Left renal cortex interstitium (tissue), 4 donors: ENCODE measurements around the gene ZGPAT. TPM values are rescaled to one million over a fixed set of nuclear protein-coding genes. Genes with fewer than 3 reads are reported as not detected.

Source experiments
- DNase-seq, 4 donors: peaks; one replicate each; pipeline ENCODE4 v3.0.0-alpha.2; 2013; ENCODE audit warnings: low read depth in 4 of 4, low spot score in 2 of 4, missing footprints in 1 of 4
- polyA plus RNA-seq, 4 donors: library from polyadenylated mRNA; unstranded; fragments of 120-200 nt; gene quantifications; one replicate each; pipeline ENCODE4 v1.2.1, GENCODE V29; 2013; ENCODE audit not compliant: insufficient read length in 4 of 4

Gene ZGPAT
- polyA plus RNA-seq, 4 donors = 15.1 to 27.6 (median 23.7) TPM

DNA sequence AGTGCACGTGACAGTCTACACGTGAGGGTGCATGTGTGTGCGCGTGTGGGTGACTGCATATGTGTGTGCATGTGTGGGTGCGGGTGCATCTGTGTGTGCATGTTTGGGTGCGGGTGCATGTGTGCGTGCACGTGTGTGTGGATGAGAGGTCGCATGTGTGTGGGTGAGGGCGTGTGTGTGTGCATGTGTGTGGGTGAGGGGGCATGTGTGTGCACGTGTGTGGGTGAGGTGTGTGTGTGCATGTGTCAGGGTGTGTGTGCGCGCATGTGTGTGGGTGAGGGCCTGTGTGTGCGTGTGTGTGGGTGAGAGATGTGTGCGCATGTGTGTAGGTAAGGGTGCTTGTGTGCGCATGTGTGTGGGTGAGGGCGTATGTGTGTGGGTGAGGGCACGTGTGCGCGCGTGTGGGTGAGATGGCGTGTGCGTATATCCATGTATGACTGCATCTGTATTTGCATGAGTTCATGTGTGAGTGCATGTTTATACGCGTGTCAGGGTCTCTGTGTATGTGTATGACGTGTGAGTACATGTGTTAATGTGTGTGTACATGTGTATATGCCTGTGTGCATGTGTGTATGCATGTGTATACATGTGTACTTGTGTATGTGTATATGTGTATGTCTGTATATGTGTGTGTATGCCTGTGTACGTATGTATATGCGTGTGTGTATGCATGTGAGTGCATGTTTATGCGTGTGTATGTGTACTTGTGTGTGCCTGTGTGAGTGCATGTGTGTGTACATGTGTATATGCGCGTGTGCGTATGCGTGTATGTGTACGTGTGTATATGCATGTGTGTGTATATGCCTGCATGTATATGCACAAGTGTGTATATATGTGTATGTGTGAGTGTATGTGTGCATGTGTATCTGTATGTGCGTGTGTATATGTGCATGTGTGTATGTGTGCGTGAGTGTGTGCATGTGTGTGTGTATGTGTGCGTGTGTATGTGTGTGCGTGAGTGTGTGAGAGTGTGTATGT, 24.6 kb downstream of the ZGPAT start:
- DNase-seq = no peak

DNA sequence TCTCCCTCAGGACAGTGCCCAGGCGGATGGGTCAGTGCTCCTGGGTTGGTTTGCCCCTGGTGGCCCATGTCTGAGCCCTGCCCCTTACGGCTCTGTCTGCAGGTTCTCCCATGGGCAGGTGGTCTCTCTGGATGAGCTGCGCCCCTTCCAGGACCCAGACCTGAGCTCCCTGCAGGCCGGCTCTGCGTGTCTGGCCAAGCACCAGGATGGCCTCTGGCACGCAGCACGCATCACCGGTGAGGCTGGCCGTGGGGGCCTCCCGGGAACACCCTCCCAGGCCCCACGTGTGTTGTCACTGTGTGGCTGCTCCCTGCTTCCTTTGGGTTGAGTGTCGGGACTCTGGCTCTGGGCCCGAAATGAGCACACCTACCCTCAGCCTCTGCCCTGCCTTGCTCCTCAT, 25.3 kb downstream of the ZGPAT start:
- DNase-seq = no peak

DNA sequence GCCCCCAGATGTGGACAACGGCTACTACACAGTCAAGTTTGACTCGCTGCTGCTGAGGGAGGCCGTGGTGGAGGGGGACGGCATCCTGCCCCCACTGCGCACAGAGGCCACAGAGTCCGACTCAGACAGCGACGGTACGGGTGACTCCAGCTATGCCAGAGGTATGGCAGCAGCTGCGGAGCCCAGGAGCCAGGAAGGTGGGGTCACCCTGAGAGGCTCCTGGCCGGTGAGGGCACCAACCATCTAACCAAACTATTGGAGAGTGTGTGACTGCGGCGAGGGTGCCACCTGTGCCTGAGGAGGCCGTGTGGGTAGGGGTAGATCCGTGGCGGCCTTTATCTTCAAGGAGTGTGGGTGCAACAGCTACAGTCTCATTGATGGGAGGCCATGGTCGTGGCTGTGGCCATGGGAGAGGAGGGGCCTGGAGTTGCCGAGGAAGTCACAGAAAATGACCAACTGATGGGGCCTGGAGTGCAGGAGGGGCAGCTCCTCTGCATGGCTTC, 25.8 kb downstream of the ZGPAT start:
- DNase-seq = no peak

DNA sequence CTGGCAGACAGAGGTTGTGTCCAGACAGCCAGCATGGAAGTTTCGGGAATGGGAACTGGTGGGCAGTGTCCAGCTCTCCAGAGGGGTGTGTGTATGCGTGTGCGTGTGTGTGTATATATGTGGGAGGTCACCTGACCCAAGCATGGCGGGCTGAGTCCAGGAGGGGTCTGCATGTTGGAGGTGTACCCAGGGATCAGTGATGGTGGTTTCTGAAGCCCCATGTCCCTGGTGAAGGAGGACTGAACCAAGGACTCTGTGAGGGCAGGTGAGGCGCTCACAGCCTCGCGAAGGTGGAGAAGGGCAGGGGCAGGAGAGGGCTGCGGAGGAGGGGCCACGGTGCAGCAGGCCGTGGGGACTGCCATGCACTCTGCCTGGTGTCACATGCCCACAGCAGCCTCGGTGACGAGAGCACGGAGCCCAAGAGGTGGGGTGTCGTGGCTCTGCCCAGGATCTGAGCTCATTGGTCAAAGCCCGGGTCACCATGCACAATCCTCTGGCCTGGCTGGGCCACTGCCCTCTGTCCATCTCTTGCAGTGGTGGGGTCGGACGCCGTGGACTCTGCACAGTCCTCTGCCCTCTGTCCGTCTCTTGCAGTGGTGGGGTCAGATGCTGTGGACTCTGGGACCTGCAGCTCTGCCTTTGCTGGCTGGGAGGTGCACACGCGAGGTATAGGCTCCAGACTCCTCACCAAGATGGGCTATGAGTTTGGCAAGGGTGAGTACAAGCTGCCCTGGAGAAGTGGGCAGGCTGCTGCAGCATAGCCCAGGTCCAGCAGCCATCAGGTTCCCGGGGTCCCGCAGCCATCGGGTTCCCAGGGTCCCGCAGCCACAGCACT, 26.5 kb downstream of the ZGPAT start:
- no peak for DNase-seq

DNA sequence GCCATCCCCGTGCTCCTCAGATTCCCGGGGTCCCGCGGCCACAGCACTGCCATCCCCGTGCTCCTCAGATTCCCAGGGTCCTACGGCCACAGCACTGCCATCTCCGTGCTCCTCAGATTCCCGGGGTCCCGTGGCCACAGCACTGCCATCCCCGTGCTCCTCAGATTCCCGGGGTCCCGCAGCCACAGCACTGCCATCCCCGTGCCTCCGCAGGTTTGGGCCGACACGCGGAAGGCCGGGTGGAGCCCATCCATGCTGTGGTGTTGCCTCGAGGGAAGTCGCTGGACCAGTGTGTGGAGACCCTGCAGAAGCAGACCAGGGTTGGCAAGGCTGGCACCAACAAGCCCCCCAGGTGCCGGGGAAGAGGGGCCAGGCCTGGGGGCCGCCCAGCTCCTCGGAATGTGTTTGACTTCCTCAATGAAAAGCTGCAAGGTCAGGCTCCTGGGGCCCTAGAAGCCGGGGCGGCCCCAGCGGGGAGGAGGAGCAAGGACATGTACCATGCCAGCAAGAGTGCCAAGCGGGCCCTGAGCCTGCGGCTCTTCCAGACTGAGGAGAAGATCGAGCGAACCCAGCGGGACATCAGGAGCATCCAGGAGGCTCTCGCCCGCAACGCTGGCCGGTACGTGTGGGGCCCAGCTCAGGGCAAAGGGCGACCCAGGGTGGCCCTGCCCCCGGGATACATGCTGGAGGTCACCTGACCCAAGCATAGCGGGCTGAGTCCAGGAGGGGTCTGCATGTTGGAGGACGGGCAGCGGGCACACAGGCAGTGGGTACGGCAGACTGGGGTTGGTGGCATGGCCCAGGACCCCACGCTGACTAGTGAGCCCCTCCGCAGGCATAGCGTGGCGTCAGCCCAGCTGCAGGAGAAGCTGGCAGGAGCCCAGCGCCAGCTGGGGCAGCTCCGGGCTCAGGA, 27.4 kb downstream of the ZGPAT start:
- DNase-seq = no peak

DNA sequence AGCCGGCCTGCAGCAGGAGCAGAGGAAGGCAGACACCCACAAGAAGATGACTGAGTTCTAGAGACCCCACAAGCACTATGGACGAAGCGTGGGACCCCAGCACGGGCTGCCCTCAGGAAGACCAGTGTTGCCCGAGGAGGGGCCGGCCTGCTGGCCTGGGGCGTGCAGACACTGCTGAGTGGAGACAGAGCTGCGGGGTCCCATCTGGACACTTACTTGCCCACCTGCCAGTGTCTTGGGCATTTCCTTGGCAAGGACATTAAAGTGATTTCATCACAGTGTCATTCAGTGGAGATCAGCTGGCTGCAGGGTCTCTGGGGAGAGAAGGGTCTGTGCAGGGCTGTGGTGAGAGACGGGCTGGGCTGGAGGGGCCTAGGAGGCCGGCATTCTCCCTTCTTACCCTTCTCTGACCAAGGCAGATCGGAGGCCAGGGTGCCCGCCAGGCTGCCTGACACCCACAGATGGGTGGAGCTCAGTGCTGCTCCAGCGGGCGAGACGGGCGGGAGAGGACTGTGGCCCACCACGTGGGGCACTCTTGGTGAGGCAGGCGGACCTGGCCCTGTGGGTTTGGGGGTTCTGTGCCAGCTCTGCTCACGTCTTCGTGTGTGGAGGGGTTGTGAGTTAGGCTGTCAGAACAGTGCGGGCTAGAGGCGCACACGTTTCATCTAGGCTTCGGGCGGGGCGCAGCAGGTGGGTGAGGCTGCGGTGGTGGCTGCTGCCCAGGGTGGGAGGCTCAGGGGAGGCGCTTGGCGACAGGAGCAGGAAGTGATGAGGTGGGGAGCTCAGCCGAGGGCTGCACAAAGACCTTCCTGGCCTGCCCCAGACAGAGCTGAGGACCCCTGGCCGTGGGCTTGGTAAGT, 28.2 kb downstream of the ZGPAT start, which contains the start of gene LIME1:
TSS of gene LIME1 (plus strand) at position 806 of the 860 bp plus-strand sequence. CDS start 886 bp downstream, outside the sequence.
- DNase-seq = no peak

DNA sequence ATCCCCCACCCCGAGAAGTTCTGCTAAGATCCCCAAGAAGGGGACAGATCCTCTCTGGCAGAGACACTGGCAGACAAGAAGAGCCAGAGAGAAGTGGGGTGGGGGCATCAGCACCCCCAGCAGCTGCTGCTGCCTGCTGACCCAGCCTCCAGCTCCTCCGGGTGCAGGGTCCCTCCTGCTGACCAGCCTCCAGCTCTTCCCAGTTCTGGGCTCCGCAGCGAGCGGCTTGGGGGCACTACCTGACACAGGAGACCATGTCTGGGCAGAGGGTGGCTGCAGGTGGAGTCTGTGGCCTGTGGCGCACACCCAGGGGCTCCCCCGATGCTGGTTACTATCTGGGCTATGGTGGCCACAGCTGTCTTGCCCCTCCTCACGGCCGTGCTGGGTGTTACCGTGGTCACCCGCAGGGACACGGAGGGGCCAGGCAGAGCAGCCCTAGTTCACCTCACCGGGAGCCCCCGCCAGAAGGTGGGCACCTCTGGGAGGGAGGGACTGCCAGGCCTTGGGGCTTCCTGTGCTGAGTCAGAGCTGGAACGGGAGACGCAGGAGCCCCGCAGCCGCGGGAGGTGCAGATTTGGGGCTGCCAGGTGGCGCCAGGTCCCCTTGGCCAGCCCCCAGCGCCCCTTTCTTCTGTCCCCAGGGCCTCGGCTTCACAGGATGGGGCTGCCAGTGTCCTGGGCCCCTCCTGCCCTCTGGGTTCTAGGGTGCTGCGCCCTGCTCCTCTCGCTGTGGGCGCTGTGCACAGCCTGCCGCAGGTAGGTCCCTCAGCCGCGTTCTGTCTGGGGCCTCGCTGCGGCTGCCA, 29.3 kb downstream of the ZGPAT start:
- DNase-seq = no peak

DNA sequence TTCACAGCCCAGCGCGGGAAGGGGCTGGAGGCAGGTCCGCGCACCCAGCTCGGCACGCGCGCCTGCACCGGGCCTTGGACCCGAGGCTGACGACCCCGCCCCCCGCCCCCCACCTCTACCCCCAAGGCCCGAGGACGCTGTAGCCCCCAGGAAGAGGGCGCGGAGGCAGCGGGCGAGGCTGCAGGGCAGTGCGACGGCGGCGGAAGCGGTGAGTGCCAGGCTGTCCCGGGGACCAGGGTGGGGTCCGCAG, 29.8 kb downstream of the ZGPAT start:
- DNase-seq = no peak

DNA sequence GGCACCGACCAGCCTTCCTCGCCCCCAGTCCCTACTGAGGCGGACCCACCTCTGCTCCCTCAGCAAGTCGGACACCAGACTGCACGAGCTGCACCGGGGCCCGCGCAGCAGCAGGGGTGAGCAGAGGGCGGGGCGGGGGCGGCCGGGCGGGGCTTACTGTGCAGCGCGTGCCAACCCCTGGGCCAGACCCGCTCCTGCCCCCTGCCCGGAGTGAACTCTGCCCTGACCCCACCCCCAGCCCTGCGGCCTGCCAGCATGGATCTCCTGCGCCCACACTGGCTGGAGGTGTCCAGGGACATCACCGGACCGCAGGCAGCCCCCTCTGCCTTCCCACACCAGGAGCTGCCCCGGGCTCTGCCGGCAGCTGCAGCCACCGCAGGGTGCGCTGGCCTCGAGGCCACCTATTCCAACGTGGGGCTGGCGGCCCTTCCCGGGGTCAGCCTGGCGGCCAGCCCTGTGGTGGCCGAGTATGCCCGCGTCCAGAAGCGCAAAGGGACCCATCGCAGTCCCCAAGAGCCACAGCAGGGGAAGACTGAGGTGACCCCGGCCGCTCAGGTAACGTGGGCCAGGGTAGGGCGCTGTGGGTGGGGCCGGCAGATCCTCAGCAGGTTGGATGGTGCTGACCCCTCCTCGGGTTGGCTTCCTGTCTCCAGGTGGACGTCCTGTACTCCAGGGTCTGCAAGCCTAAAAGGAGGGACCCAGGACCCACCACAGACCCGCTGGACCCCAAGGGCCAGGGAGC, 30.3 kb downstream of the ZGPAT start:
- no peak for DNase-seq

DNA sequence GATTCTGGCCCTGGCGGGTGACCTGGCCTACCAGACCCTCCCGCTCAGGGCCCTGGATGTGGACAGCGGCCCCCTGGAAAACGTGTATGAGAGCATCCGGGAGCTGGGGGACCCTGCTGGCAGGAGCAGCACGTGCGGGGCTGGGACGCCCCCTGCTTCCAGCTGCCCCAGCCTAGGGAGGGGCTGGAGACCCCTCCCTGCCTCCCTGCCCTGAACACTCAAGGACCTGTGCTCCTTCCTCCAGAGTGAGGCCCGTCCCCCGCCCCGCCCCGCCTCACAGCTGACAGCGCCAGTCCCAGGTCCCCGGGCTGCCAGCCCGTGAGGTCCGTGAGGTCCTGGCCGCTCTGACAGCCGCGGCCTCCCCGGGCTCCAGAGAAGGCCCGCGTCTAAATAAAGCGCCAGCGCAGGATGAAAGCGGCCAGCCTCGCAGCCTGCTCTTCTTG, 30.9 kb downstream of the ZGPAT start:
- DNase-seq = peak in 1 of 4 donors; percentile 28

DNA sequence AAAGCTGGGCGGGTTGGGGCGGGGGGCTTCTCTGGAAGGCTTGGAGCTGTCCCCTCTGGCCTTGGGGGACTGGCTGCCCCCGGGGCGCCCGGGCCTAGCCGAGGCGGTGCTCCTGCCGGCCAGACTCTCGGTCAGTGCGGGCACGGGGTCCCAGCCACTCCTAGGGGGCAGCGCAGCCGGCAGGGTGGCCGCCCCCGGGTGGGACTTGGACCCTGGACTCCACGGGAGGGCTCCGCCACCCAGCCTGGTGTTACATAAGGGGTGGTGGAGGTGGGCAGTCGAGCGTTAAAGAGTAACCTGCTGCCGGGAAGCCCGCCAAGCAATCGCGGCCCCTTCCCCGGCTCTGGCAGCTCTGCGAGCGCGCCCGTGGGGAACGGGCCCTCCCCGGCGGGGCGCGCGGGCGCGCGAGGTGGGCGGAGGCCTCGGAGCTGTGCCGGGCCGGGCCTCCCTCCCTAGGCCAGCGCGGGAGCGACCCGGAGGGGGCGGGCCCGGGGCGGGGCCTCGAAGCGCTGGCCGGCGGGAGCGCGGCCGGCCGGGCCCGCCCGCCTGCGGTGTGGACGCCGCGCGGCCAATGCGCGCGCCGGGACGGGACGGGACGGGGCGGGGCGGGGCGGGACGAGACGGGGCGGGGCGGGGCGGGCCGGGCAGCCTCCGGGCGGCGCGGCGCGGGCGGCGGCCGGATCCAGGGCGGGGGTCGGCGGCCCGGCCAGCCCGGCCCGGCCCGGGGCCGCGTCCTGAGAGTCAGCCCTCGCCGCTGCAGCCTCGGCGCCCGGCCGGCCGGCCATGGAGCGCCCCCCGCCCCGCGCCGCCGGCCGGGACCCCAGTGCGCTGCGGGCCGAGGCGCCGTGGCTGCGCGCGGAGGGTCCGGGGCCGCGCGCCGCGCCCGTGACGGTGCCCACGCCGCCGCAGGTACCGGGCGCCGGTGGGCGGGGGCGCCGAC, 31.6 kb downstream of the ZGPAT start, which contains the start of gene SLC2A4RG:
TSS of gene SLC2A4RG (plus strand) at position 647 of the 940 bp plus-strand sequence. CDS start at position 784, 137 bp downstream.
- peak in 3 of 4 donors; percentile 59 to 74 (median 66) for DNase-seq

DNA sequence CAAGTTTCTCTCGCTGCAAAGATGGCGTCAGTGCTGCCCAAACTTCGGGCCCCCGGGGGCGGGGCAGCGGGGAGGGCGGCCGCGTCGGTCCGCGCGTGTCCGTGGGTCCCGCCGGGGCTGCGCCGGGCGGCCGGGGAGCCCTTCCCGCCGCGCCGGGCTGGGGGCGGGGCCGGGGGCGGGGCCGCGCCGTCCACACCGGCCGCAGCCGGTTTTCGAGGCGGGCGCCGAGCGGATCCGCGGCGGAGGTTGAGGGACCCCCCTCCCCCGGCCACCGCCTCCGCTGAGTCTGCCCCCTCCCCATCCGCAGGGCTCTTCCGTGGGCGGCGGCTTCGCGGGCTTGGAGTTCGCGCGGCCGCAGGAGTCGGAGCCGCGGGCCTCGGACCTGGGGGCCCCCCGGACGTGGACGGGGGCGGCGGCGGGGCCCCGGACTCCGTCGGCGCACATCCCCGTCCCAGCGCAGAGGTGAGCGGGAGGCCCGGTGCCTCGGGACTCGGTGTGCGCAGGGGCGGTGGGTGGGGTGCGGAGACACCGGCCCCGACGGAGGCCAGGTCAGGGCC, 32.3 kb downstream of the ZGPAT start:
- DNase-seq = peak in 2 of 4 donors; percentile 9 to 33

DNA sequence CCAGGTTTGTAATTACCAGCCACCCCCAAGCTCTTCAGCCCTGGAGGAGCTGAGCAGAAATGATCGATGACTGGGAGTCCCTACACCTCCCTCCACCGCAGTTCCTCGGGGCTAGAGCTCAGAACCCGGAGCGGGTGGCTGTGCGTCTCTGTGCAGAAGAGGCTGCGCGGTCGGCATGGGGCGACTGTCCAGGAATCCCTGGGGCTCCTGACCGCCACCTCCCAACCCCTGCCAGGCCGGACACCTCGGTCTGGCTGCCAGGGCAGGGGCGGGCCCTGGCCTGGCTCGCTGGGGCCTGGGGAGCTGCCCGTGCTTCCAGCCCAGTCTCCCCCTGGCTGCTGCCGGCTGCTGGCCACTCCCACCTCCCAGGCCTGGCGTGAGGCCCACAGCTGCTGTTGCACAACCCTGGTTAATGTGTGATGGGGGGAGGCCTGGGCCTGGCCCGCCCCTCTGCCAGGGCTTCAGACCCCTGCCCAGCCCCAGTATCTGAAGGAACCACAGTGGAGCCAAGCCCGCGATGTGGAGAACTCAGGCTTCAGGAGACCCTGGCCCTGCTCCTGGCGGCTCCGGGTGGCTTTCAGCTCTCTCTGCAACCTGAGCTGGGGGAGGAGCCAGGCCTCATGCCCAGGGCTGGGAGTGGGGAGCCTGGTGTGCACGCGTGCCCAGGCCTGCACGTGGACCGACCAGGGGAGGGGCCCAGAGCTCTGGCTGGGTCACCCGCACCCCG, 33.0 kb downstream of the ZGPAT start:
- DNase-seq = peak; percentile 55 to 79 (median 72)

DNA sequence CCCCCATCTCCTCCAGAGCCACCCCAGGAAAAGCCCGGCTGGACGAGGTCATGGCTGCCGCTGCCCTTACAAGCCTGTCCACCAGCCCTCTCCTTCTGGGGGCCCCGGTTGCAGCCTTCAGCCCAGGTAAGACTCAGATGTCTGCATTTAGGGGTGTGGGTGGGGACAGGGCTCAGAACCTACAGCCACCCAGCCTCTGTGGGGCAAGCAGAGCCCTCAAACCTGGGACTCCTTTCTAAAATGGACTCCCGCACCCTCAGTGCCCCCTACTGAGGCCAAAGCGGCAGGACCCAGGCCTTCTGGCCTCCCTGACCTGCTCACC, 33.5 kb downstream of the ZGPAT start:
- no peak for DNase-seq

DNA sequence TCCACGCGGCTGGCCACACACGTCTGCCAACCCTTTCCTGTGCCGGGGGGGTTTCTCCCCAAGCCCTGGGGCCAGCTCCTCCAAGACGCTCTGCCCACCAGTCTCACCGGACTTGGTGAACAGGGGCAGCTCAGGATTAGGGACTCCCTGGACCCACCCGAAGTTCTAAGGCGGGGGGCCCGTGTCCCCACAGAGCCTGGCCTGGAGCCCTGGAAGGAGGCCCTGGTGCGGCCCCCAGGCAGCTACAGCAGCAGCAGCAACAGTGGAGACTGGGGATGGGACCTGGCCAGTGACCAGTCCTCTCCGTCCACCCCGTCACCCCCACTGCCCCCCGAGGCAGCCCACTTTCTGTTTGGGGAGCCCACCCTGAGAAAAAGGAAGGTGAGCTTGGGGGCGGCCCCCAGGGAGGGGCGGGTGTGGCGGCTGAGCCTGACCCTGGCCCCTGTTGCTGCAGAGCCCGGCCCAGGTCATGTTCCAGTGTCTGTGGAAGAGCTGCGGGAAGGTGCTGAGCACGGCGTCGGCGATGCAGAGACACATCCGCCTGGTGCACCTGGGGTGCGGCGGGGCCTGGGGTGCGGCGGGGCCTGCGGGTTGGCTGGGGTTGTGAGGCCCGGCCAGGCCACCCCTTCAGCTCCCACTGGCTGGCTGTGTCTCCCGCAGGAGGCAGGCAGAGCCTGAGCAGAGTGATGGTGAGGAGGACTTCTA, 34.0 kb downstream of the ZGPAT start:
- DNase-seq = no peak
